ENCODE data around the gene NOVA2.

Gene NOVA2

GRCh38 chr19:45920458-45920857 is 53.2 kb downstream of the NOVA2 start:
- no peaks in the 10 kb centered on the region for H4K20me1 ChIP-seq (ENCODE audit: insufficient read depth, low read length)
- H3K27me3 ChIP-seq (replicated peaks; ENCODE audit: insufficient read depth, low read length): peaks cover 70% of the 10 kb centered on the region
- no peak overlapping the region for H3K27ac ChIP-seq (ENCODE audit: low read length)
- no peaks in the 10 kb centered on the region for H3K36me3 ChIP-seq (replicated peaks; ENCODE audit: insufficient read depth, low read length)
- no peak overlapping the region for H3K4me2 ChIP-seq (ENCODE audit: low read depth, low read length)
- H3K9me3 ChIP-seq (replicated peaks; ENCODE audit: insufficient read depth, low read length): no peaks in the 10 kb centered on the region
- no peaks in the 10 kb centered on the region for H3K79me2 ChIP-seq (ENCODE audit: low read length)
- no peaks in the 10 kb centered on the region; the same call in 1 of the 2 replicates for H3K4me1 ChIP-seq (ENCODE audit: low read length)
- TF ChIP-seq CTCF (IDR thresholded peaks at IDR 0.05; ENCODE audit: low read length) (no peak), EZH2phosphoT487 (IDR thresholded peaks at IDR 0.05; ENCODE audit: low read length) (no peak), EZH2 (optimal IDR thresholded peaks at IDR 0.05; ENCODE audit: low read depth, low read length) (no peak)
- no peak for DNase-seq
- H3K9ac ChIP-seq (ENCODE audit: low read length): no peak overlapping the region
- H3K9me2 ChIP-seq (replicated peaks; ENCODE audit: insufficient read depth, low read length): no peaks in the 10 kb centered on the region
- no peaks in the 10 kb centered on the region for H3F3A ChIP-seq (ENCODE audit: insufficient read depth, low read length)
- H2AFZ ChIP-seq (ENCODE audit: low read length): no peak overlapping the region
- no peak overlapping the region for H3K4me3 ChIP-seq (ENCODE audit: low read length)

- Histone ChIP-seq H3K27me3 (replicated peaks; ENCODE audit: insufficient read depth, low read length) (peaks cover 71% of the 10 kb centered on the region), H3K9me3 (replicated peaks; ENCODE audit: insufficient read depth, low read length) (no peaks in the 10 kb centered on the region), H3K79me2 (ENCODE audit: low read length) (no peaks in the 10 kb centered on the region), H3K4me2 (ENCODE audit: low read depth, low read length) (no peak overlapping the region), H3F3A (ENCODE audit: insufficient read depth, low read length) (no peaks in the 10 kb centered on the region), H3K4me1 (ENCODE audit: low read length) (no peaks in the 10 kb centered on the region; the same call in 1 of the 2 replicates), H4K20me1 (ENCODE audit: insufficient read depth, low read length) (no peaks in the 10 kb centered on the region), H3K9me2 (replicated peaks; ENCODE audit: insufficient read depth, low read length) (no peaks in the 10 kb centered on the region), H3K4me3 (ENCODE audit: low read length) (no peak overlapping the region), H3K27ac (ENCODE audit: low read length) (no peak overlapping the region), H3K36me3 (replicated peaks; ENCODE audit: insufficient read depth, low read length) (no peaks in the 10 kb centered on the region), H2AFZ (ENCODE audit: low read length) (no peak overlapping the region), H3K9ac (ENCODE audit: low read length) (no peak overlapping the region)
- TF ChIP-seq EZH2phosphoT487 (IDR thresholded peaks at IDR 0.05; ENCODE audit: low read length): no peak
- TF ChIP-seq EZH2 (optimal IDR thresholded peaks at IDR 0.05; ENCODE audit: low read depth, low read length): no peak
- TF ChIP-seq CTCF (IDR thresholded peaks at IDR 0.05; ENCODE audit: low read length): no peak
- no peak for DNase-seq
Observed at GRCh38 chr19:45919678-45920077, 54.0 kb downstream of the NOVA2 start.

- no peaks in the 10 kb centered on the region; the same call in 1 of the 2 replicates for H3K4me1 ChIP-seq (ENCODE audit: low read length)
- H4K20me1 ChIP-seq (ENCODE audit: insufficient read depth, low read length): no peaks in the 10 kb centered on the region
- H3K4me2 ChIP-seq (ENCODE audit: low read depth, low read length): no peak overlapping the region
- DNase-seq: no peak
- H3K4me3 ChIP-seq (ENCODE audit: low read length): no peak overlapping the region
- H3K9ac ChIP-seq (ENCODE audit: low read length): no peak overlapping the region
- H3K9me3 ChIP-seq (replicated peaks; ENCODE audit: insufficient read depth, low read length): no peaks in the 10 kb centered on the region
- TF ChIP-seq CTCF (IDR thresholded peaks at IDR 0.05; ENCODE audit: low read length) (no peak), EZH2 (optimal IDR thresholded peaks at IDR 0.05; ENCODE audit: low read depth, low read length) (no peak), EZH2phosphoT487 (IDR thresholded peaks at IDR 0.05; ENCODE audit: low read length) (no peak)
- H3K79me2 ChIP-seq (ENCODE audit: low read length): no peaks in the 10 kb centered on the region
- H3K27me3 ChIP-seq (replicated peaks; ENCODE audit: insufficient read depth, low read length): peaks cover 74% of the 10 kb centered on the region
- no peaks in the 10 kb centered on the region for H3F3A ChIP-seq (ENCODE audit: insufficient read depth, low read length)
- H3K27ac ChIP-seq (ENCODE audit: low read length): no peak overlapping the region
- H3K9me2 ChIP-seq (replicated peaks; ENCODE audit: insufficient read depth, low read length): no peaks in the 10 kb centered on the region
- H3K36me3 ChIP-seq (replicated peaks; ENCODE audit: insufficient read depth, low read length): no peaks in the 10 kb centered on the region
- no peak overlapping the region for H2AFZ ChIP-seq (ENCODE audit: low read length)
Observed at GRCh38 chr19:45918721-45919120, 54.9 kb downstream of the NOVA2 start.
